Endothelial cell of umbilical vein (primary cell): Measurements from ENCODE around the gene HACE1. TPM values are rescaled to one million over a fixed set of nuclear protein-coding genes. Genes with fewer than 3 reads are reported as not detected.
A peak's percentile ranks its signal among the peaks of the same experiment; 100 is the strongest.

Experiments used
- BruUV-seq: library from RNA; stranded (reverse); fragments of 400-500 nt; replicated peaks from 2 replicates; lab custom pipeline; 2021; lab: Mats Ljungman, UMichigan
- CTCF ChIA-PET: fragments of 300-600, 350-600 bp; sonication (Branson Sonifier 250); formaldehyde crosslinking; loops from one replicate; lab custom pipeline; 2021; ENCODE audit warnings: antibody characterized with exemption, inconsistent platforms; lab: Charles Lee
- POLR2A ChIA-PET: fragments of 300-600, 350-600 bp; sonication (Branson Sonifier 250); formaldehyde crosslinking; loops from one replicate; lab custom pipeline; 2021; ENCODE audit warnings: antibody characterized with exemption, inconsistent platforms; lab: Charles Lee
- DNase-seq: peaks from one replicate; pipeline ENCODE4 v3.0.0-alpha.2; 2011; ENCODE audit warnings: low read depth, low spot score
- FAIRE-seq: peaks from 2 replicates; lab custom pipeline; 2011; peaks lifted over from hg19 to GRCh38; lab: Jason Lieb, UNC
- H2AFZ ChIP-seq: 2 replicates; pipeline ENCODE4 v1.6.0; 2012; ENCODE audit warnings: low read depth, low read length, control low read depth, inconsistent platforms
- H3K27ac ChIP-seq: 2 replicates; pipeline ENCODE4 v1.5.1; 2011; ENCODE audit warnings: low read depth, mild to moderate bottlenecking, control low read depth, low read length, moderate library complexity; ENCODE audit not compliant: insufficient read depth
- H3K27me3 ChIP-seq, 2 experiments: 2 replicates each; pipeline versions ENCODE4 v1.6.0 to v1.6.1; 2011; ENCODE audit warnings: low read length in 2 of 2, mixed read lengths in 1 of 2; ENCODE audit not compliant: control insufficient read depth in 2 of 2, insufficient read depth in 2 of 2
- H3K36me3 ChIP-seq, 2 experiments: 2 replicates in 1 of 2; 3 replicates in 1 of 2; pipeline ENCODE4 v1.5.1; 2011; ENCODE audit warnings: low read length in 2 of 2, mild to moderate bottlenecking in 1 of 2, moderate library complexity in 1 of 2; ENCODE audit not compliant: control insufficient read depth in 2 of 2, insufficient read depth in 2 of 2; ENCODE audit errors: extremely low read depth in 1 of 2
- H3K4me1 ChIP-seq: 3 replicates; pipeline ENCODE4 v1.5.1; 2011; ENCODE audit warnings: mild to moderate bottlenecking, low read length; ENCODE audit not compliant: control insufficient read depth, insufficient read depth; ENCODE audit errors: extremely low read depth
- H3K4me2 ChIP-seq: 2 replicates; pipeline ENCODE4 v1.6.1; 2011; ENCODE audit warnings: low read length, control low read depth, mixed read lengths; ENCODE audit not compliant: insufficient read depth
- H3K4me3 ChIP-seq, 3 experiments: fragments of 200-600 bp in 1 of 3; sonication (generic), shearing (Covaris generic) in 1 of 3; replicated peaks in 1 of 3; 2 replicates each; pipeline ENCODE4 v1.5.1; 2011 to 2016; ENCODE audit warnings: control low read depth in 3 of 3, low read length in 3 of 3, mild to moderate bottlenecking in 2 of 3, inconsistent platforms in 1 of 3, low read depth in 1 of 3, moderate library complexity in 1 of 3; ENCODE audit not compliant: insufficient read depth in 1 of 3
- H3K79me2 ChIP-seq: 2 replicates; pipeline ENCODE4 v1.6.0; 2012; ENCODE audit warnings: low read length, inconsistent platforms; ENCODE audit not compliant: control insufficient read depth, insufficient read depth
- H3K9ac ChIP-seq: replicated peaks from 2 replicates; pipeline ENCODE3; 2011; ENCODE audit warnings: low read length, control low read depth; ENCODE audit not compliant: insufficient read depth; ENCODE audit errors: extremely low read depth
- H3K9me1 ChIP-seq: replicated peaks from 3 replicates; pipeline ENCODE4 v1.6.0; 2011; ENCODE audit warnings: mild to moderate bottlenecking, low read length; ENCODE audit not compliant: control insufficient read depth, insufficient read depth; ENCODE audit errors: extremely low read depth
- H3K9me3 ChIP-seq: replicated peaks from 2 replicates; pipeline ENCODE4 v1.5.1; 2012; ENCODE audit warnings: low read length, inconsistent platforms; ENCODE audit not compliant: control insufficient read depth, insufficient read depth
- H4K20me1 ChIP-seq: replicated peaks from 2 replicates; pipeline ENCODE3; 2011; ENCODE audit warnings: mild to moderate bottlenecking, low read length; ENCODE audit not compliant: control insufficient read depth, insufficient read depth; ENCODE audit errors: extremely low read depth
- GATA2 ChIP-seq: IDR thresholded peaks from 2 replicates; pipeline ENCODE4 v1.7.0; 2011; ENCODE audit warnings: low read depth, mild to moderate bottlenecking, moderate library complexity, mixed read lengths, low read length; ENCODE audit not compliant: insufficient read length, insufficient read depth
- JUN ChIP-seq: IDR thresholded peaks from 2 replicates; pipeline ENCODE4 v1.6.1; 2011; ENCODE audit warnings: borderline replicate concordance, low read depth; ENCODE audit not compliant: insufficient read length, insufficient read depth
- POLR2AphosphoS5 ChIP-seq: IDR thresholded peaks from 2 replicates; pipeline ENCODE4 v1.6.1; 2012; ENCODE audit warnings: low read depth, mild to moderate bottlenecking, control low read depth, low read length, moderate library complexity; ENCODE audit not compliant: insufficient read depth
- dilution Hi-C: fragments of 300-500 bp; cut with MboI; formaldehyde crosslinking; loops from one replicate; pipeline ENCODE4 v1.15.0; 2019; ENCODE audit warnings: low sequenced_read_pairs; ENCODE audit not compliant: extremely low pct_ligation_motif_present
- intact Hi-C: fragments of 100-400 bp; cut with micrococcal nuclease; formaldehyde crosslinking; loops from one replicate; pipeline ENCODE4 v1.10.0; 2022
- polyA plus RNA-seq, 4 experiments: library from polyadenylated mRNA; depleted of rRNA in 3 of 4; stranded (reverse) in 3 of 4; unstranded in 1 of 4; fragments of >200 nt; gene quantifications; 2 replicates each; pipeline versions ENCODE4 v1.2.1 to v1.2.3, GENCODE V29; 2011 to 2012; ENCODE audit warnings: missing spikeins in 1 of 4
- total RNA-seq: library from RNA; stranded (reverse); gene quantifications from 2 replicates; pipeline ENCODE4 v1.2.3, GENCODE V29; 2021
- TF ChIP-seq, protein P1 (sequence below), 2 donors: IDR thresholded peaks; 1 replicate in 1 of 2; 2 replicates in 1 of 2; pipeline ENCODE4 v1.5.1; 2011; ENCODE audit warnings: low read length in 2 of 2, mild to moderate bottlenecking in 2 of 2, moderate library complexity in 2 of 2, control low read depth in 1 of 2, inconsistent platforms in 1 of 2, low read depth in 1 of 2; ENCODE audit not compliant: insufficient read depth in 1 of 2; ENCODE audit errors: extremely low read depth in 1 of 2

The HACE1 gene
- total and polyA plus RNA-seq, 2 donors (not counting 3 experiments of a cell fraction or from before 2014, with no cell fraction given) = 4.9 to 14.8 TPM

DNA sequence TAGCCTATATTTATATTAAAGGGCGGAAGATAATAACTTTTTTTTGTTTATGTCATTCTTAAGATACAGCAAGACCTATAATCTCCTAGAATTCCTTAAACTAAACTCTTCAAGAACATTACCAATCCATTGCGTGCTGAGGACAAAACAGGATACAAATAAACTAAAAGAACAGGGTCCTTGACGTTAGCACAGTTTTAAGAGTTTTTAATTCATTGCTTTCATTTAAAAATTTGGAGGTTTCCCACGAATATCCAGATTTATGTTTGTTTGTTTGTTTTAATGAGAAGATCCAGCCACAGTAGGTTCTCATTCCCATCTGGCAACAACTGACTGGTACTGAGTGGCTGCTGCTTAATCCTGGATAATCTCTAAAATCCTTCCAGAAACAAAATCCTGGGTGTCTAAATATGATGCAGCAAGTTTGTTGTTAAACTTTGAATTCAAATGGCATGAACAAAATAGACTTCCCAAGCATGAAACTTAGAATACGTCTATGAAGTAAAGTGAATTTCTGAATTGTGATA is 153.7 kb downstream of the HACE1 start:
- no peaks in the 10 kb centered on the region for H3K9me3 ChIP-seq
- H3K4me3 ChIP-seq = no peak overlapping the region
- no peaks in the 10 kb centered on the region for H4K20me1 ChIP-seq
- intact Hi-C loops (loop anchor here (1.0 to 10.0 kb wide), 5 partner anchors 23 to 184 kb away; partner anchors contain the start of gene HACE1), dilution Hi-C loops (no loop called here)
- ChIA-PET POLR2A (interaction anchor here (1.2 kb wide), 1 partner anchor 66 kb away, joined by 3 read pairs; no protein-coding TSS in a partner anchor), CTCF (interaction anchor here (1.3 to 1.6 kb wide), 3 partner anchors 19 to 67 kb away, joined by 3 to 16 read pairs (median 4); no protein-coding TSS in a partner anchor)
- H3K4me1 ChIP-seq = peaks cover 52% of the 10 kb centered on the region
- H3K79me2 ChIP-seq = no peaks in the 10 kb centered on the region
- BruUV-seq = no TSS peak
- peak overlapping the region; percentile 99 for H3K27ac ChIP-seq
- H3K9me1 ChIP-seq = no peaks in the 10 kb centered on the region
- FAIRE-seq (no peak), DNase-seq (no peak)
- H3K27me3 ChIP-seq = no peaks in the 10 kb centered on the region
- H3K9ac ChIP-seq = peak overlapping the region; percentile 73
- TF ChIP-seq JUN (no peak), GATA2 (no peak), POLR2AphosphoS5 (no peak)
- TF ChIP-seq, protein P1, sequence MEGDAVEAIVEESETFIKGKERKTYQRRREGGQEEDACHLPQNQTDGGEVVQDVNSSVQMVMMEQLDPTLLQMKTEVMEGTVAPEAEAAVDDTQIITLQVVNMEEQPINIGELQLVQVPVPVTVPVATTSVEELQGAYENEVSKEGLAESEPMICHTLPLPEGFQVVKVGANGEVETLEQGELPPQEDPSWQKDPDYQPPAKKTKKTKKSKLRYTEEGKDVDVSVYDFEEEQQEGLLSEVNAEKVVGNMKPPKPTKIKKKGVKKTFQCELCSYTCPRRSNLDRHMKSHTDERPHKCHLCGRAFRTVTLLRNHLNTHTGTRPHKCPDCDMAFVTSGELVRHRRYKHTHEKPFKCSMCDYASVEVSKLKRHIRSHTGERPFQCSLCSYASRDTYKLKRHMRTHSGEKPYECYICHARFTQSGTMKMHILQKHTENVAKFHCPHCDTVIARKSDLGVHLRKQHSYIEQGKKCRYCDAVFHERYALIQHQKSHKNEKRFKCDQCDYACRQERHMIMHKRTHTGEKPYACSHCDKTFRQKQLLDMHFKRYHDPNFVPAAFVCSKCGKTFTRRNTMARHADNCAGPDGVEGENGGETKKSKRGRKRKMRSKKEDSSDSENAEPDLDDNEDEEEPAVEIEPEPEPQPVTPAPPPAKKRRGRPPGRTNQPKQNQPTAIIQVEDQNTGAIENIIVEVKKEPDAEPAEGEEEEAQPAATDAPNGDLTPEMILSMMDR (IDR thresholded peaks at IDR 0.05; ENCODE audit: extremely low read depth in 1 of 2, insufficient read depth in 1 of 2, low read depth in 1 of 2, low read length in 2 of 2) = no peak
- H2AFZ ChIP-seq = peak overlapping the region; percentile 34
- no peaks in the 10 kb centered on the region for H3K36me3 ChIP-seq
- peak overlapping the region; percentile 84 for H3K4me2 ChIP-seq
